ENCODE results near the gene SLC6A6. TPM values are rescaled to one million over a fixed set of nuclear protein-coding genes. Genes with fewer than 3 reads are reported as not detected.

Gene SLC6A6
- total and polyA plus RNA-seq, 10 of the 15 experiments (the other 5 are each of a cell fraction or from before 2014, with no cell fraction given): 5.6 to 47.0 (median 20.2) TPM

- ATAC-seq (no peak), DNase-seq (ENCODE audit: low read depth, low spot score) (no peak), FAIRE-seq (no peak)
- H3K9ac ChIP-seq (ENCODE audit: control insufficient read depth, insufficient read depth, low read length): no peak overlapping the region
- H3K79me2 ChIP-seq (ENCODE audit: control insufficient read depth, insufficient read depth, low read length): peaks cover 9% of the 10 kb centered on the region
- BruUV-seq (replicated peaks): no TSS peak
- no peaks in the 10 kb centered on the region for H3K27me3 ChIP-seq (replicated peaks in 1 of 2; ENCODE audit: control insufficient read depth in 2 of 2, insufficient read depth in 2 of 2, low read length in 1 of 2)
- ChIA-PET CTCF (interaction anchor here (0.9 kb wide), 1 partner anchor 20 kb away, joined by 3 read pairs; no protein-coding TSS in a partner anchor), POLR2A (interaction anchor here (0.6 to 1.1 kb wide), 2 partner anchors 210 to 1792 kb away, joined by 3 read pairs; partner anchors contain the start of gene CCDC174), SMC1A (ENCODE audit: uncharacterized antibody, unreplicated experiment) (interaction anchor here (1.3 to 1.6 kb wide), 2 partner anchors 8 to 17 kb away, joined by 4 to 6 read pairs; no protein-coding TSS in a partner anchor), RAD21 (ENCODE audit: unreplicated experiment) (interaction anchor here (1.8 kb wide), 1 partner anchor 9 kb away, joined by 4 read pairs; no protein-coding TSS in a partner anchor)
- H3K4me2 ChIP-seq (ENCODE audit: control insufficient read depth, insufficient read depth): no peak overlapping the region
- intact Hi-C loops (cut with micrococcal nuclease; ENCODE audit: unreplicated experiment): no loop called here
- no peak overlapping the region for H3K27ac ChIP-seq (ENCODE audit: control insufficient read depth, insufficient read depth)
- no peaks in the 10 kb centered on the region for H4K20me1 ChIP-seq (ENCODE audit: control insufficient read depth, insufficient read depth)
- peaks cover 9 to 15% of the 10 kb centered on the region in 2 experiments for H3K36me3 ChIP-seq (ENCODE audit: control insufficient read depth in 2 of 2, insufficient read depth in 2 of 2, low read length in 1 of 2)
- peaks cover 13% of the 10 kb centered on the region for H3K4me1 ChIP-seq (ENCODE audit: control insufficient read depth, insufficient read depth, low read length)
- no peaks in the 10 kb centered on the region for H3K9me3 ChIP-seq (replicated peaks; ENCODE audit: control insufficient read depth, insufficient read depth, low read length)
- in situ Hi-C loops (cut with MboI): no loop called here
- no peak overlapping the region for H3K4me3 ChIP-seq
- WGBS (ENCODE audit: insufficient coverage, insufficient replicate concordance, low lambda C conversion rate, missing lambda C conversion rate): 88% methylated on average over 17 of the region's 18 CpGs
- H2AFZ ChIP-seq (ENCODE audit: control insufficient read depth, low read depth, low read length): no peak overlapping the region
- TF ChIP-seq IKZF1 (conservative IDR thresholded peaks at IDR 0.05): no peak
- TF ChIP-seq EED (IDR thresholded peaks at IDR 0.05; ENCODE audit: low read depth): no peak
- TF ChIP-seq NR2C2 (IDR thresholded peaks at IDR 0.05; ENCODE audit: borderline replicate concordance, control insufficient read depth, insufficient read length, low read depth): no peak
- no peak for TF ChIP-seq NRF1 (conservative IDR thresholded peaks at IDR 0.05; ENCODE audit: low read depth, low read length)
- no peak for TF ChIP-seq SMAD5 (IDR thresholded peaks at IDR 0.05; ENCODE audit: low read depth)
- TF ChIP-seq YBX1 (IDR thresholded peaks at IDR 0.05): no peak
- no peak for TF ChIP-seq ELK1 (IDR thresholded peaks at IDR 0.05; ENCODE audit: low read depth, low read length)
- TF ChIP-seq PAX8 (IDR thresholded peaks at IDR 0.05): no peak
- TF ChIP-seq REST (IDR thresholded peaks at IDR 0.05; ENCODE audit: low read depth, low read length): no peak
- no peak for TF ChIP-seq CBFB (IDR thresholded peaks at IDR 0.05; ENCODE audit: low read depth)
- no peak for TF ChIP-seq FOXK2 (IDR thresholded peaks at IDR 0.05)
- no peak for TF ChIP-seq PBX3 (IDR thresholded peaks at IDR 0.05; ENCODE audit: insufficient replicate concordance, low read depth, low read length)
- no peak for TF ChIP-seq BCL3 (IDR thresholded peaks at IDR 0.05; ENCODE audit: borderline replicate concordance, insufficient read depth, low read depth, low read length, poor library complexity, severe bottlenecking)
- TF ChIP-seq CBX3 (IDR thresholded peaks at IDR 0.05; ENCODE audit: borderline replicate concordance, low read depth): no peak
- no peak for TF ChIP-seq FOS (IDR thresholded peaks at IDR 0.05; ENCODE audit: borderline replicate concordance, extremely low read depth, insufficient read length)
- no peak for TF ChIP-seq STAT3 (IDR thresholded peaks at IDR 0.05; ENCODE audit: low read depth, low read length)
- no peak for TF ChIP-seq NFIC (IDR thresholded peaks at IDR 0.05; ENCODE audit: low read depth, low read length)
These were observed 39.0 kb downstream of the SLC6A6 start for GRCh38 chr3:14441240-14441919.

All from GM12878 (cell line).